Smooth muscle cell (in vitro differentiated cells): ENCODE results near the gene DCAF5. TPM values are rescaled to one million over a fixed set of nuclear protein-coding genes. Genes with fewer than 3 reads are reported as not detected.

Experiments
- DNase-seq: peaks from one replicate; lab custom pipeline; 2025; ENCODE audit not compliant: unreplicated experiment; lab: John Stamatoyannopoulos, UW
- H2AFZ ChIP-seq: fragments of 200-600 bp; sonication (generic); 2 replicates; pipeline ENCODE4 v1.6.0; 2016; ENCODE audit warnings: antibody characterized with exemption, low read depth, mild to moderate bottlenecking
- H3F3A ChIP-seq: fragments of 200-600 bp; sonication (generic); 2 replicates; pipeline ENCODE4 v1.6.0; 2017; ENCODE audit warnings: antibody characterized with exemption, low read depth
- H3K27ac ChIP-seq: fragments of 200-600 bp; sonication (generic); 2 replicates; pipeline ENCODE4 v1.5.1; 2016; ENCODE audit warnings: low read depth, mild to moderate bottlenecking
- H3K27me3 ChIP-seq: fragments of 200-600 bp; sonication (generic); 2 replicates; pipeline ENCODE4 v1.6.1; 2016; ENCODE audit warnings: low read depth, mild to moderate bottlenecking
- H3K36me3 ChIP-seq: fragments of 200-600 bp; sonication (generic); 2 replicates; pipeline ENCODE4 v1.5.1; 2016; ENCODE audit warnings: low read depth
- H3K4me1 ChIP-seq: fragments of 200-600 bp; sonication (generic); 2 replicates; pipeline ENCODE4 v1.5.1; 2016; ENCODE audit warnings: low read depth
- H3K4me2 ChIP-seq: fragments of 200-600 bp; sonication (generic); 2 replicates; pipeline ENCODE4 v1.6.0; 2016; ENCODE audit warnings: mild to moderate bottlenecking
- H3K4me3 ChIP-seq: fragments of 200-600 bp; sonication (generic); 2 replicates; pipeline ENCODE4 v1.5.1; 2016; ENCODE audit warnings: mild to moderate bottlenecking
- H3K79me2 ChIP-seq: fragments of 200-600 bp; sonication (generic); 2 replicates; pipeline ENCODE4 v1.6.0; 2016; ENCODE audit warnings: low read depth, mild to moderate bottlenecking
- H3K9ac ChIP-seq: fragments of 200-600 bp; sonication (generic); 2 replicates; pipeline ENCODE4 v1.6.0; 2016; ENCODE audit warnings: low read depth
- H3K9me3 ChIP-seq: fragments of 200-600 bp; sonication (generic); replicated peaks from 2 replicates; pipeline ENCODE4 v1.5.1; 2016; ENCODE audit warnings: low read depth
- H4K20me1 ChIP-seq: fragments of 200-600 bp; sonication (generic); 2 replicates; pipeline ENCODE4 v1.6.0; 2016; ENCODE audit warnings: low read depth
- CTCF ChIP-seq: fragments of 200-600 bp; sonication (generic); IDR thresholded peaks from 2 replicates; pipeline ENCODE4 v1.5.1; 2017; ENCODE audit warnings: borderline replicate concordance, mild to moderate bottlenecking, antibody characterized with exemption; ENCODE audit not compliant: insufficient read depth, poor library complexity, severe bottlenecking
- WGBS: methylation state at CpG from one replicate; pipeline ENCODE4 v1.1.7; 2016; ENCODE audit warnings: low lambda C conversion rate; 5-methylcytosine and 5-hydroxymethylcytosine counted together
- polyA plus RNA-seq: library from polyadenylated mRNA; unstranded; fragments of >200 nt; fragmentation: Nextera tagmentation; extraction: Ambion mirVana; gene quantifications from 2 replicates; pipeline ENCODE4 v1.2.1, GENCODE V29; 2016
- total RNA-seq: library from RNA; depleted of rRNA; stranded (reverse); fragments of >200 nt; gene quantifications from 2 replicates; pipeline ENCODE4 v1.2.3, GENCODE V29; 2014

DCAF5 gene
- total and polyA plus RNA-seq, 2 experiments from 2014 or later: 23.0 to 45.4 TPM

- Histone ChIP-seq H3K9me3 (no peaks in the 10 kb centered on the region), H3K36me3 (no peaks in the 10 kb centered on the region), H2AFZ (no peak overlapping the region), H3K27me3 (no peaks in the 10 kb centered on the region), H3F3A (peaks cover 43% of the 10 kb centered on the region), H3K79me2 (no peaks in the 10 kb centered on the region), H3K4me3 (no peak overlapping the region), H3K9ac (no peak overlapping the region), H3K4me1 (peaks cover 48% of the 10 kb centered on the region), H3K4me2 (peak overlapping the region; percentile 55), H3K27ac (peak overlapping the region; percentile 95), H4K20me1 (no peaks in the 10 kb centered on the region)
- TF ChIP-seq CTCF: no peak
- 75% methylated on average over 10 of the region's 10 CpGs for WGBS
- DNase-seq: no peak
Observed at GRCh38 chr14:69042787-69043444, 110.0 kb downstream of the DCAF5 start.

DNA sequence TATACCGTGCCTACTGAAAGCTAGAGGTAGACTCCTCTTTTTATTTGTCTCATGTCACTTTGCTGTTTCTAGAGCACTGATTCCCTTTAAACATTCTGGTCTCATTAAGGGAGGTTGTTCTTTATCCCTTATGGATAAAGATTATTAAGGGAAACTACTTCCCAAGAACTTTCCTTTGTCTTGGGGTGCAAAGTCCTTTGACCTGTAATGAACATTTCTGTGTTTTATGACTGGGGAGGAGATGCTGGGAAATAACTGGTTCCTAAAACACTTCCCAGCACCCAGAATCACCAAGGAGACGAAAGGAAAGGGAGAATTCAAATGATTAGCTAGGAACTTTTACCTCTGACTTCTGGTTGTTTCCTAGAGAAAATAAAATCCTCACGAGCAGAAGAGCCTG, 110.6 kb downstream of the DCAF5 start:
- Histone ChIP-seq H3K27me3 (no peaks in the 10 kb centered on the region), H3K9me3 (no peaks in the 10 kb centered on the region), H3K79me2 (no peaks in the 10 kb centered on the region), H3K9ac (no peak overlapping the region), H3K4me3 (no peak overlapping the region), H3K4me2 (no peak overlapping the region), H3K36me3 (no peaks in the 10 kb centered on the region), H3K27ac (peak overlapping the region; percentile 95), H3F3A (peaks cover 49% of the 10 kb centered on the region), H2AFZ (no peak overlapping the region), H3K4me1 (peaks cover 51% of the 10 kb centered on the region), H4K20me1 (no peaks in the 10 kb centered on the region)
- no peak for DNase-seq
- no peak for TF ChIP-seq CTCF
- WGBS: 67% methylated on average over 3 of the region's 3 CpGs

GRCh38 chr14:69041783-69042182, 111.1 kb downstream of the DCAF5 start:
- Histone ChIP-seq H2AFZ (no peak overlapping the region), H3K9me3 (no peaks in the 10 kb centered on the region), H3K9ac (no peak overlapping the region), H4K20me1 (no peaks in the 10 kb centered on the region), H3F3A (peaks cover 46% of the 10 kb centered on the region), H3K79me2 (no peaks in the 10 kb centered on the region), H3K4me1 (peaks cover 54% of the 10 kb centered on the region), H3K36me3 (no peaks in the 10 kb centered on the region), H3K27ac (no peak overlapping the region), H3K4me3 (no peak overlapping the region), H3K4me2 (no peak overlapping the region), H3K27me3 (no peaks in the 10 kb centered on the region)
- TF ChIP-seq CTCF: no peak
- DNase-seq: no peak
- 82% methylated on average over 7 of the region's 7 CpGs for WGBS

GRCh38 chr14:69040353-69040752, 112.6 kb downstream of the DCAF5 start:
- Histone ChIP-seq H3K4me3 (no peak overlapping the region), H3K27ac (no peak overlapping the region), H3K27me3 (no peaks in the 10 kb centered on the region), H3K79me2 (no peaks in the 10 kb centered on the region), H3K4me1 (peaks cover 49% of the 10 kb centered on the region), H4K20me1 (no peaks in the 10 kb centered on the region), H3K9me3 (no peaks in the 10 kb centered on the region), H3K4me2 (no peak overlapping the region), H3K36me3 (no peaks in the 10 kb centered on the region), H3K9ac (no peak overlapping the region), H3F3A (peaks cover 36% of the 10 kb centered on the region), H2AFZ (no peak overlapping the region)
- WGBS: 98% methylated on average over 2 of the region's 2 CpGs
- TF ChIP-seq CTCF: no peak
- DNase-seq: no peak
